IMR-90 (cell line): ENCODE measurements around the gene RAVER1. TPM values are rescaled to one million over a fixed set of nuclear protein-coding genes. Genes with fewer than 3 reads are reported as not detected.

ENCODE experiments used
- ATAC-seq: fragments of 200-7000 bp; cut with Tn5 transposase; 2 replicates; pipeline ENCODE4 v1.9.1; 2020; ENCODE audit warnings: low read depth, mild to moderate bottlenecking, moderate library complexity
- BruUV-seq: library from RNA; stranded (reverse); fragments of 400-500 nt; replicated peaks from 2 replicates; lab custom pipeline; 2021; lab: Mats Ljungman, UMichigan
- CTCF ChIA-PET: fragments of 300-600 bp; formaldehyde crosslinking; extraction: SDS; loops from one replicate; lab custom pipeline; 2021; ENCODE audit warnings: antibody characterized with exemption; lab: Yijun Ruan, JAX
- POLR2A ChIA-PET: fragments of 300-600 bp; sonication (Branson Sonifier 250); formaldehyde crosslinking; loops from one replicate; lab custom pipeline; 2022; ENCODE audit warnings: antibody characterized with exemption; ENCODE audit not compliant: unreplicated experiment; lab: Charles Lee
- DNase-seq: peaks from one replicate; pipeline ENCODE4 v3.0.0; 2013
- H2AFZ ChIP-seq: replicated peaks from 2 replicates; pipeline ENCODE3; 2013; ENCODE audit warnings: low read length, mild to moderate bottlenecking; ENCODE audit not compliant: poor library complexity
- H2AK5ac ChIP-seq: 2 replicates; pipeline ENCODE4 v1.6.1; 2013; ENCODE audit warnings: low read depth, low read length, inconsistent platforms
- H2AK9ac ChIP-seq: replicated peaks from 2 replicates; pipeline ENCODE3; 2013; ENCODE audit warnings: mild to moderate bottlenecking, low read depth, low read length, moderate library complexity; ENCODE audit not compliant: poor library complexity
- H2BK120ac ChIP-seq: 2 replicates; pipeline ENCODE4 v1.6.1; 2013; ENCODE audit warnings: low read depth, low read length, inconsistent platforms
- H2BK15ac ChIP-seq: 3 replicates; pipeline ENCODE4 v1.6.1; 2013; ENCODE audit warnings: low read depth, low read length, inconsistent platforms
- H2BK20ac ChIP-seq: 2 replicates; pipeline ENCODE4 v1.6.1; 2013; ENCODE audit warnings: low read depth, mild to moderate bottlenecking, inconsistent platforms, low read length, moderate library complexity
- H2BK5ac ChIP-seq: 2 replicates; pipeline ENCODE4 v1.6.1; 2013; ENCODE audit warnings: mild to moderate bottlenecking, low read depth, low read length, inconsistent platforms; ENCODE audit not compliant: poor library complexity, severe bottlenecking
- H3K14ac ChIP-seq: replicated peaks from 2 replicates; pipeline ENCODE4 v1.6.1; 2013; ENCODE audit warnings: low read depth, low read length, inconsistent platforms
- H3K18ac ChIP-seq: 2 replicates; pipeline ENCODE4 v1.6.1; 2013; ENCODE audit warnings: low read depth, low read length, control low read depth
- H3K23ac ChIP-seq: 2 replicates; pipeline ENCODE4 v1.6.1; 2013; ENCODE audit warnings: low read depth, low read length, inconsistent platforms
- H3K27ac ChIP-seq: 2 replicates; pipeline ENCODE4 v1.5.1; 2013; ENCODE audit warnings: mild to moderate bottlenecking, control low read depth, low read length; ENCODE audit not compliant: insufficient read depth
- H3K27me3 ChIP-seq: 2 replicates; pipeline ENCODE4 v1.6.1; 2013; ENCODE audit warnings: low read length; ENCODE audit not compliant: control insufficient read depth, insufficient read depth
- H3K36me3 ChIP-seq: 2 replicates; pipeline ENCODE4 v1.6.1; 2013; ENCODE audit warnings: low read length, mixed read lengths; ENCODE audit not compliant: control insufficient read depth, insufficient read depth
- H3K4ac ChIP-seq: 2 replicates; pipeline ENCODE4 v1.6.1; 2013; ENCODE audit warnings: low read depth, low read length, inconsistent platforms
- H3K4me1 ChIP-seq: 2 replicates; pipeline ENCODE4 v1.6.1; 2013; ENCODE audit warnings: low read length, mixed read lengths; ENCODE audit not compliant: control insufficient read depth, insufficient read depth
- H3K4me2 ChIP-seq: 2 replicates; pipeline ENCODE4 v1.6.1; 2013; ENCODE audit warnings: low read depth, mild to moderate bottlenecking, control low read depth, low read length, moderate library complexity
- H3K4me3 ChIP-seq: 2 replicates; pipeline ENCODE4 v1.5.1; 2013; ENCODE audit warnings: low read depth, mild to moderate bottlenecking, control low read depth, low read length, moderate library complexity; ENCODE audit not compliant: insufficient read depth
- H3K56ac ChIP-seq: 2 replicates; pipeline ENCODE4 v1.6.1; 2013; ENCODE audit warnings: low read length, inconsistent platforms; ENCODE audit not compliant: insufficient read depth; ENCODE audit errors: extremely low read depth
- H3K79me1 ChIP-seq, 2 experiments: 2 replicates each; pipeline ENCODE4 v1.6.1; 2013; ENCODE audit warnings: low read length in 2 of 2, inconsistent platforms in 1 of 2, low read depth in 1 of 2
- H3K9ac ChIP-seq: 2 replicates; pipeline ENCODE4 v1.6.1; 2013; ENCODE audit warnings: low read depth, low read length, control low read depth
- H3K9me1 ChIP-seq: 2 replicates; pipeline ENCODE4 v1.6.1; 2013; ENCODE audit warnings: low read length, inconsistent platforms; ENCODE audit not compliant: insufficient read depth
- H3K9me3 ChIP-seq: 2 replicates; pipeline ENCODE4 v1.6.1; 2013; ENCODE audit warnings: low read length; ENCODE audit not compliant: control insufficient read depth, insufficient read depth
- H4K20me1 ChIP-seq: 2 replicates; pipeline ENCODE4 v1.6.1; 2013; ENCODE audit warnings: low read length, inconsistent platforms; ENCODE audit not compliant: insufficient read depth
- H4K5ac ChIP-seq: 2 replicates; pipeline ENCODE4 v1.6.1; 2013; ENCODE audit warnings: mild to moderate bottlenecking, low read depth, low read length, control low read depth
- H4K8ac ChIP-seq, 2 experiments: 2 replicates each; pipeline ENCODE4 v1.6.1; 2013; ENCODE audit warnings: low read depth in 2 of 2, low read length in 2 of 2, control low read depth in 1 of 2, inconsistent platforms in 1 of 2
- H4K91ac ChIP-seq: 2 replicates; pipeline ENCODE4 v1.6.1; 2013; ENCODE audit warnings: low read depth, low read length, inconsistent platforms; ENCODE audit not compliant: insufficient read depth
- BHLHE40 ChIP-seq: fragments of 150-350 bp; IDR thresholded peaks from 2 replicates; pipeline ENCODE4 v1.6.1; 2016; ENCODE audit warnings: mild to moderate bottlenecking, low read depth, low read length
- MAZ ChIP-seq: IDR thresholded peaks from 2 replicates; pipeline ENCODE4 v1.6.1; 2012; ENCODE audit warnings: low read depth, mild to moderate bottlenecking, low read length, improper control_type of control experiment, moderate library complexity, borderline replicate concordance
- MXI1 ChIP-seq: IDR thresholded peaks from 2 replicates; pipeline ENCODE4 v1.6.1; 2012; ENCODE audit warnings: low read depth, mild to moderate bottlenecking, low read length, moderate library complexity, borderline replicate concordance
- NFE2L2 ChIP-seq: fragments of 150-350 bp; IDR thresholded peaks from 2 replicates; pipeline ENCODE4 v1.6.1; 2016; ENCODE audit warnings: low read depth, mild to moderate bottlenecking, low read length
- POLR2A ChIP-seq: IDR thresholded peaks from 2 replicates; pipeline ENCODE4 v1.6.1; 2012; ENCODE audit warnings: mild to moderate bottlenecking, low read depth, low read length
- RFX5 ChIP-seq: IDR thresholded peaks from 2 replicates; pipeline ENCODE4 v1.8.0; 2012; ENCODE audit warnings: low read depth, mild to moderate bottlenecking, low read length, moderate library complexity
- WGBS, 2 experiments: methylation state at CpG; one replicate each; pipeline versions ENCODE4 v1.1.5 to v1.1.7; 2013; ENCODE audit warnings: missing lambda C conversion rate in 2 of 2; ENCODE audit not compliant: insufficient read length in 1 of 2; ENCODE audit errors: extremely low coverage in 2 of 2; 5-methylcytosine and 5-hydroxymethylcytosine counted together
- dilution Hi-C: fragments of 300-500 bp; cut with HindIII; formaldehyde crosslinking; loops from one replicate; pipeline ENCODE4 v1.14.3; 2018; ENCODE audit warnings: low sequenced_read_pairs; ENCODE audit not compliant: unreplicated experiment
- in situ Hi-C: fragments of 300-500 bp; cut with MboI; formaldehyde crosslinking; loops from 3 replicates; pipeline ENCODE4 v1.14.3; 2019; ENCODE audit warnings: low sequenced_read_pairs, inconsistent platforms, mixed read lengths
- intact Hi-C: fragments of 100-400 bp; cut with micrococcal nuclease; formaldehyde crosslinking; loops from 2 replicates; pipeline ENCODE4 v1.10.0; 2022
- polyA plus RNA-seq, 3 experiments: library from polyadenylated mRNA; depleted of rRNA; stranded (reverse); fragments of >200 nt; gene quantifications; 2 replicates each; pipeline ENCODE4 v1.2.3, GENCODE V29; 2012; ENCODE audit warnings: low replicate concordance in 1 of 3
- total RNA-seq: library from RNA; depleted of rRNA; stranded (reverse); fragments of >200 nt; gene quantifications from 2 replicates; pipeline ENCODE4 v1.2.3, GENCODE V29; 2012

RAVER1 gene
- total and polyA plus RNA-seq, 2 of the 4 experiments (the other 2 are of a cell fraction), result 2.7 to 18.1 TPM

- Histone ChIP-seq H2BK15ac (peak overlapping the region; percentile 31; the same call in 1 of the 3 replicates), H3K23ac (no peak overlapping the region), H3K36me3 (peaks cover 14% of the 10 kb centered on the region; the same call in 1 of the 2 replicates), H3K27me3 (no peaks in the 10 kb centered on the region; the same call in 1 of the 2 replicates), H3K14ac (peak overlapping the region; percentile 47; the same call in 1 of the 2 replicates), H4K20me1 (peaks cover 6% of the 10 kb centered on the region), H4K8ac (peak overlapping the region; percentile 34 to 59; a peak in 2 of 4 replicates), H3K18ac (peak overlapping the region; percentile 61), H3K9me1 (peaks cover 8% of the 10 kb centered on the region), H2BK20ac (no peak overlapping the region), H2BK120ac (no peak overlapping the region), H3K27ac (peak overlapping the region; percentile 18; the same call in 1 of the 2 replicates), H4K5ac (peak overlapping the region; percentile 88), H3K9ac (peak overlapping the region; percentile 29; the same call in 1 of the 2 replicates), H2BK5ac (peak overlapping the region; percentile 22), H3K4me2 (peak overlapping the region; percentile 96), H2AK9ac (peak overlapping the region; percentile 83), H3K4me3 (peak overlapping the region; percentile 77), H2AK5ac (peak overlapping the region; percentile 91), H4K91ac (peak overlapping the region; percentile 17; the same call in 1 of the 2 replicates), H3K9me3 (no peaks in the 10 kb centered on the region), H3K4me1 (peaks cover 16% of the 10 kb centered on the region), H3K4ac (peak overlapping the region; percentile 32), H3K56ac (no peak overlapping the region), H2AFZ (peak overlapping the region; percentile 92), H3K79me1 (peaks cover 0 to 4% of the 10 kb centered on the region in 2 experiments; a peak in 1 of 4 replicates)
- peak; percentile 78 for DNase-seq
- no peak for TF ChIP-seq MXI1
- TF ChIP-seq MAZ, result peak; percentile 51; the same call in 1 of the 2 replicates
- TF ChIP-seq BHLHE40, result peak; percentile 45; the same call in 1 of the 2 replicates
- no peak for TF ChIP-seq NFE2L2
- no peak for TF ChIP-seq RFX5
- no peak for TF ChIP-seq POLR2A
- 6% methylated on average over 29 of the region's 45 CpGs; no CpG with 5 or more reads in 1 of the 2 experiments for WGBS, 2 experiments
- intact Hi-C loops, result no loop called here
- dilution Hi-C loops, result no loop called here
- peak; percentile 70 for ATAC-seq
- POLR2A ChIA-PET, result interaction anchor here (1.6 kb wide), 1 partner anchor 21 kb away, joined by 8 read pairs; the partner anchor contains the start of gene ICAM1
- BruUV-seq, result no TSS peak
- in situ Hi-C loops, result no loop called here
- CTCF ChIA-PET, result no interaction called here
Measured at GRCh38 chr19:10292206-10292788, 41.0 kb downstream of the RAVER1 start.
